ENCODE measurements around the gene SSBP3.

SSBP3 gene

DNA sequence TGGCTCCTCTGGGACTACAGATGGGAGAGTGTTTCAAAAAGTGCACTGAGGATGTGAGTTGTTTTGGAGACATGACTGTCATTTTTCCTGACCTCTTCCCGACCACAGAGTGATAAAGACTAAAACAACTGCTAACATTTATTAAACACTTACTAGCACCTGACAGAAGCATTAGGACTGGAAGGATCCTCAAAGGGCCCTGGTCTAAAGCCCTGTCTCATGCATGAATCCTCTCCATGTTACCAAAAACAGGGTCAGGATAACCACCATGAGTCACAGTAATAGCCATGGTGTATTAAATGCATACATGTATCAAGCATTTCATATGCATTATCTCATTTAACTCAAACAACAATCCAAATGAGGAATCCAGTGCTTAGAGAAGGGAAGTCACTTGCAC, 217.9 kb downstream of the SSBP3 start:
- H3K4me3 ChIP-seq (ENCODE audit: low read depth, low read length) = no peak overlapping the region
- TF ChIP-seq, protein P1, sequence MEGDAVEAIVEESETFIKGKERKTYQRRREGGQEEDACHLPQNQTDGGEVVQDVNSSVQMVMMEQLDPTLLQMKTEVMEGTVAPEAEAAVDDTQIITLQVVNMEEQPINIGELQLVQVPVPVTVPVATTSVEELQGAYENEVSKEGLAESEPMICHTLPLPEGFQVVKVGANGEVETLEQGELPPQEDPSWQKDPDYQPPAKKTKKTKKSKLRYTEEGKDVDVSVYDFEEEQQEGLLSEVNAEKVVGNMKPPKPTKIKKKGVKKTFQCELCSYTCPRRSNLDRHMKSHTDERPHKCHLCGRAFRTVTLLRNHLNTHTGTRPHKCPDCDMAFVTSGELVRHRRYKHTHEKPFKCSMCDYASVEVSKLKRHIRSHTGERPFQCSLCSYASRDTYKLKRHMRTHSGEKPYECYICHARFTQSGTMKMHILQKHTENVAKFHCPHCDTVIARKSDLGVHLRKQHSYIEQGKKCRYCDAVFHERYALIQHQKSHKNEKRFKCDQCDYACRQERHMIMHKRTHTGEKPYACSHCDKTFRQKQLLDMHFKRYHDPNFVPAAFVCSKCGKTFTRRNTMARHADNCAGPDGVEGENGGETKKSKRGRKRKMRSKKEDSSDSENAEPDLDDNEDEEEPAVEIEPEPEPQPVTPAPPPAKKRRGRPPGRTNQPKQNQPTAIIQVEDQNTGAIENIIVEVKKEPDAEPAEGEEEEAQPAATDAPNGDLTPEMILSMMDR (IDR thresholded peaks at IDR 0.05; ENCODE audit: low read depth, low read length) = no peak

DNA sequence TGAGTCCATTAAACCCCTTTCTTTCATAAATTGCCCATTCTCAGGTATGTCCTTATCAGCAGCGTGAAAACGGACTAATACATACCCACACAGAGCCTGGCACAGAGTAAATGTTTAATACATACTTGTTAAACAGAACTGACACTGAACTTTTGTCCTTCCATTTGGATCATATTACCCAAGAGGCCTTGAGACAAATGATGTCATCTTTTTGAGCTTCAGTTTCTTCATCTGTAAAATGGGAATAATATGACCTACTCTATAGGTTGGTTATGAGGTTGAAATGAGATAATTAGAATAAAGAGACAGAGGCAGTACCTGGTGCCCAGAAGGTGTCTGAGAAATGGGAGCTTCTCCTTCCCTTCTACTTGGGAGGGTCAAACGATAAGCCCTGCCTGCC, 220.1 kb downstream of the SSBP3 start:
- TF ChIP-seq, protein P1 (IDR thresholded peaks at IDR 0.05; ENCODE audit: low read depth, low read length) = no peak
- no peak overlapping the region for H3K4me3 ChIP-seq (ENCODE audit: low read depth, low read length)

DNA sequence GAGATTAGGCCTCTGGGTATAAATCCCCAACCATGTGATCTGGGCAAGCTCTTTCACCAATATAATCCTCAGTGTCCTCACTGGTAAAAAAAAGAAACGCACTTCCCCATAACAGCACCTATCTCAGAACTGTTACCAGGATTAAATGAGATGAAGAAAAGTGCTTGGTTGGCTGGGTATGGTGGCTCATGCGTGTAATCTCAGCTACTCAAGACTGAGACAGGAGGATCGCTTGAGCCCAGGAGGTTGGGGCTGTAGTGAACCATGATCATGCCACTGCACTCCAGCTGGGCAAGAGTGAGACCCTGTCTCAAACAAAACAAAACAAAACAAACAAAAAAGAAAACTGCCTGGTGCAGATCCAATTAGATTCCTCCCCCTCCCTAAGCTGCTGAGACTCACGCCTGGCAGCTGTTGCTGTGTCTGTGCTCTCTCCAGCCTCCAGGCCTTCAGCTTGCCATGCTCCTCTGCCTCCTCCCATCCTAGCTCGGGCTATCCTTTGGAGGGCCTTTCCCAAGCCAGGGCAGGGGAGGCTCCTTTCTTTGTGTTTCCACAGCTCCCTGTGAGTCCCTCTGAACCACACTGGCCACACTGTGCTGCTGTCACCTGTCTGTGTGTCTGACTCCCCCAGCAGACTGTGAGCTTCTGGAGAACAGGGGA, 225.4 kb downstream of the SSBP3 start:
- TF ChIP-seq, protein P1 (IDR thresholded peaks at IDR 0.05; ENCODE audit: low read depth, low read length) = no peak
- H3K4me3 ChIP-seq (ENCODE audit: low read depth, low read length) = no peak overlapping the region

DNA sequence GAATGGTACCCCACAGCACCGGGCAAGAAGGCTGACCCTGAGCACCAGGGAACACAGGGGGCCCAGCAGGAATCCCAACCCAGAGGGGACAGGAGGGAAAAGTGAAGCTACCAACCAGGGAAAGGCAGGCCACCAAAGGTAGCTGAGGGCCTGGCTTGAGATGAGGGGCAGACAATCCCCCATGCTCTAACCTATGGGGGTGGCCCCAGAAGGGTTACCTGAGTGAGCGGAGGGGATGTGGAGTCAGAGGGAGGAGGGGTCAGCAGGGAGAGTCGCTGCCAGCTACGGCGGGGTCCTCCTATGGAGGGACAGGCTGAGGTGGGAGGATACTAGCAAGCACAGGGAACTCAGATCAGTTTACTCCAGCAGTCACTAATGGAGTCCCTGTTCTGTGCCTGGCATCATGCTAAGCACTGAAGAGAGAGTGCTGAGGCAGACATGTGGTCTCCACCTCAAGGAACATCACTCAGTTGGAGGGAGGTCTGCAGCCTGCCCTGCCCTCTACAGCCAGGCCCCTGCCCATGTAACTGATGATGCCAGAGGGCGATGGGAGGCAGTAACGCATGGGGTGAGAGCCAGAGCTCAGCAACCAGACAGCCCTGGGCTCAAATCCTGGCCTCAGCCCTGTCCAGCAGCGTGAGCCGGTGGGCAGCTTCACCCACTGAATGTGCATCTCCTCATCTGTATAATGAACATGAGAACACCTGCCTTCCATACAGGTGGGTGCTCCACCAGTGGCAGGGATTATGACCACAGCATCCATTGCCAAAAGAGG, 227.7 kb downstream of the SSBP3 start:
- TF ChIP-seq, protein P1 (IDR thresholded peaks at IDR 0.05; ENCODE audit: low read depth, low read length) = no peak
- no peak overlapping the region for H3K4me3 ChIP-seq (ENCODE audit: low read depth, low read length)

DNA sequence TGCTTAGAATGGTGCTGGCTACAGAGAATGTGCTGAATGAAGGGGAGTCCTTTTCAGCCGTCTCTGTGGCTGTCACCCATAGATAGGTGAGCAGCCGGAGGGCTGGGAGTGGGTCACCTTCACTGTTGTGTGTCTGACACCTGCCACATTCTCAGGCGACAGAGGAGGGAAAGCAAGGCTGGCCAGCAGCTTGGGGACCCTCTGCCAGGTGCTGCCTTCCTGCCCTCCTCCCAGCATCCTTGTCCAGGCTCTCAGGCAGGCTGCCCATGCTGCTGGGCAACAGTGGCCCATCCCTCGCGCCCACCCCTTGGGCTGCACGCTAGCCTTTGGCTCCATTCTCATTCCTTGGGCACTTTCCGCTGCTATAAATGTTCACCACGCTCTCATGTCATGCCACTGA, 228.5 kb downstream of the SSBP3 start:
- no peak overlapping the region for H3K4me3 ChIP-seq (ENCODE audit: low read depth, low read length)
- TF ChIP-seq, protein P1 (IDR thresholded peaks at IDR 0.05; ENCODE audit: low read depth, low read length) = no peak

DNA sequence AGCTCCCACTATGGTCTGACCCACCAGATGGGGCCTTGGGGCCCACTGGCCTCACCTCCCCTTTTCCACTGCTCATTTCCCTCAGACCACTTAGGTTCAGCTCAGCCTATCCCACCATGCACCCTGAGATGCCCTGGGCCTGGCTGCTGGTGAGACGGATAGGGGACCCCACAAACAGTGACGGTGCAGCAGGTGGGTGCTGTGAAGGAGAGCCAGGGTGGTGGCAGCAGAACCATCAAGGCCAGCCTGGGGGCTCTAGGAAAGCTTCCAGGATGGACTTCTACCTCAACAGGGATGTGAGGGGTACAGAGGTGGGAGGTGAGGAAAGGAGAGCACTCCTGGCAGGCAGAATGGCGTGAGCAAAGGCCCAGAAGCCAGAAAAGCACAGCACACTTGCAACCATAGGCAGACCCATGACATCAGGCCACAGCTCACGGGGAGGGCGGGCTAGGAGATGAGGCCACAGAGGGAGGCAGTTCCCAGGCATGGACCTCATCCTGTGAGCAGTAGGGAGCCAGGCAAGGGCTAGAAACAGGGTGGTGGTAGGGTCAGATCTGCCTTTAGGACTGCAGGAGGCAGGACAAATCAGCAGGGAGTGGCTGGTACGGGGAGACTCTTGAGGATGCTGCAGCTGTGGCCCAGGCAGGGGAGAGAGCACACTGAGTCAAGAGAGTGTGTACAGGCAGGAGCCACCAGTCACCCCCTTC, 229.4 kb downstream of the SSBP3 start:
- TF ChIP-seq, protein P1 (IDR thresholded peaks at IDR 0.05; ENCODE audit: low read depth, low read length) = no peak

More for the DNA sequence above, 229.4 kb downstream of the SSBP3 start:
- H3K4me3 ChIP-seq (ENCODE audit: low read depth, low read length) = no peak overlapping the region
